WTC11 (cell line): ENCODE data around the gene ISLR.

Experiments used
- ATF6 ChIP-seq: sonication (generic); formaldehyde crosslinking; IDR thresholded peaks from 2 replicates; pipeline ENCODE4 v1.8.1; 2023; ENCODE audit warnings: mild to moderate bottlenecking, missing genetic modification reagents
- CTCF ChIP-seq: fragments of 200-600 bp; IDR thresholded peaks from 2 replicates; pipeline ENCODE4 v1.8.0; 2022; ENCODE audit warnings: antibody characterized with exemption
- FOXJ3 ChIP-seq: sonication (generic); formaldehyde crosslinking; IDR thresholded peaks from 2 replicates; pipeline ENCODE4 v1.9.0; 2021; ENCODE audit warnings: missing genetic modification reagents, mild to moderate bottlenecking, borderline replicate concordance
- JUN ChIP-seq: sonication (generic); formaldehyde crosslinking; IDR thresholded peaks from 2 replicates; pipeline ENCODE4 v1.8.0; 2023; ENCODE audit warnings: mild to moderate bottlenecking, missing genetic modification reagents
- NFE2L1 ChIP-seq: sonication (generic); formaldehyde crosslinking; IDR thresholded peaks from 2 replicates; pipeline ENCODE4 v1.8.1; 2023; ENCODE audit warnings: missing genetic modification reagents
- NFYB ChIP-seq: sonication (generic); formaldehyde crosslinking; conservative IDR thresholded peaks from 2 replicates; pipeline ENCODE4 v1.8.0; 2022; ENCODE audit warnings: low read depth, missing genetic modification reagents
- NR3C1 ChIP-seq: sonication (generic); formaldehyde crosslinking; conservative IDR thresholded peaks from 2 replicates; pipeline ENCODE4 v1.8.1; 2023; ENCODE audit warnings: low read depth, mild to moderate bottlenecking, missing genetic modification reagents
- TCF7 ChIP-seq: sonication (generic); formaldehyde crosslinking; IDR thresholded peaks from 2 replicates; pipeline ENCODE4 v1.8.0; 2022; ENCODE audit warnings: mild to moderate bottlenecking, low read depth, missing genetic modification reagents, moderate library complexity
- TEAD4 ChIP-seq: sonication (generic); formaldehyde crosslinking; IDR thresholded peaks from 2 replicates; pipeline ENCODE4 v1.8.0; 2022; ENCODE audit warnings: mild to moderate bottlenecking, missing genetic modification reagents
- ZBTB21 ChIP-seq: sonication (generic); formaldehyde crosslinking; IDR thresholded peaks from 2 replicates; pipeline ENCODE4 v1.8.1; 2023; ENCODE audit warnings: mild to moderate bottlenecking, missing genetic modification reagents, borderline replicate concordance
- ZNF138 ChIP-seq: sonication (generic); formaldehyde crosslinking; conservative IDR thresholded peaks from 2 replicates; pipeline ENCODE4 v1.8.1; 2022; ENCODE audit warnings: mild to moderate bottlenecking, moderate library complexity, missing genetic modification reagents
- ZNF423 ChIP-seq: fragments of 250-450 bp; sonication (Bioruptor Pico); IDR thresholded peaks from 2 replicates; pipeline ENCODE4 v2.1.2; 2022; ENCODE audit warnings: mild to moderate bottlenecking, moderate library complexity
- TF ChIP-seq, protein P1 (sequence below): fragments of 250-450 bp; sonication (Bioruptor Pico); IDR thresholded peaks from 2 replicates; pipeline ENCODE4 v1.9.0; 2021; ENCODE audit warnings: mild to moderate bottlenecking, borderline replicate concordance

DNA sequence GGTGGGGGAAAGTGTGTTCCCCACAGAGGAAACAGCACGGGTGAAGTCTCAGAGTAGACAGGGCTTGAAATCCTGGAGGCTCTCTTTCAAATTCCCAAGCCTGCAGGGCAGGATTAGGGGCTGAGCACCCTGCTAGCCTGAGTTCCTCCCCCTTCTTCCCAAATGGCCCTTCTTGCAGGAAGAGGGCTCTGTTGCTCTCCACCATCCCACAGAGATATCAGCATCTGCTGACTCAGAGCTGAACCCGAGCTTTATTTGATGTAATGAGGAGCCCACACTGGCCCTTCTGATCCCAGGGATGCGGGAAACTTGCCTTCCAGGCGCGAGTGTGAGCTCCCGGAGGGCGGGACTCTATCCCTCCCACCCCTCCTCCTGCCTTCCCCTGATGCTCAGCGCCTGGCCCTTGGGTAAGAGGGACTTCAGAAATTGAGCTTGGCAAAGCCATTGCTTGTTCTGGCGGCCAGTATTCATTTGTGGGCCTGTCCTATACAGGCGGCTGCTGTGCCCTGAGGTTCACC, 30.5 kb downstream of the ISLR start:
- no peak for TF ChIP-seq CTCF
- TF ChIP-seq ATF6 (CRISPR knock-in tag), result no peak
- no peak for TF ChIP-seq JUN
- TF ChIP-seq NR3C1 (CRISPR knock-in tag), result no peak
- TF ChIP-seq NFE2L1 (CRISPR knock-in tag), result no peak
- TF ChIP-seq ZNF138 (CRISPR knock-in tag), result no peak
- TF ChIP-seq, protein P1, sequence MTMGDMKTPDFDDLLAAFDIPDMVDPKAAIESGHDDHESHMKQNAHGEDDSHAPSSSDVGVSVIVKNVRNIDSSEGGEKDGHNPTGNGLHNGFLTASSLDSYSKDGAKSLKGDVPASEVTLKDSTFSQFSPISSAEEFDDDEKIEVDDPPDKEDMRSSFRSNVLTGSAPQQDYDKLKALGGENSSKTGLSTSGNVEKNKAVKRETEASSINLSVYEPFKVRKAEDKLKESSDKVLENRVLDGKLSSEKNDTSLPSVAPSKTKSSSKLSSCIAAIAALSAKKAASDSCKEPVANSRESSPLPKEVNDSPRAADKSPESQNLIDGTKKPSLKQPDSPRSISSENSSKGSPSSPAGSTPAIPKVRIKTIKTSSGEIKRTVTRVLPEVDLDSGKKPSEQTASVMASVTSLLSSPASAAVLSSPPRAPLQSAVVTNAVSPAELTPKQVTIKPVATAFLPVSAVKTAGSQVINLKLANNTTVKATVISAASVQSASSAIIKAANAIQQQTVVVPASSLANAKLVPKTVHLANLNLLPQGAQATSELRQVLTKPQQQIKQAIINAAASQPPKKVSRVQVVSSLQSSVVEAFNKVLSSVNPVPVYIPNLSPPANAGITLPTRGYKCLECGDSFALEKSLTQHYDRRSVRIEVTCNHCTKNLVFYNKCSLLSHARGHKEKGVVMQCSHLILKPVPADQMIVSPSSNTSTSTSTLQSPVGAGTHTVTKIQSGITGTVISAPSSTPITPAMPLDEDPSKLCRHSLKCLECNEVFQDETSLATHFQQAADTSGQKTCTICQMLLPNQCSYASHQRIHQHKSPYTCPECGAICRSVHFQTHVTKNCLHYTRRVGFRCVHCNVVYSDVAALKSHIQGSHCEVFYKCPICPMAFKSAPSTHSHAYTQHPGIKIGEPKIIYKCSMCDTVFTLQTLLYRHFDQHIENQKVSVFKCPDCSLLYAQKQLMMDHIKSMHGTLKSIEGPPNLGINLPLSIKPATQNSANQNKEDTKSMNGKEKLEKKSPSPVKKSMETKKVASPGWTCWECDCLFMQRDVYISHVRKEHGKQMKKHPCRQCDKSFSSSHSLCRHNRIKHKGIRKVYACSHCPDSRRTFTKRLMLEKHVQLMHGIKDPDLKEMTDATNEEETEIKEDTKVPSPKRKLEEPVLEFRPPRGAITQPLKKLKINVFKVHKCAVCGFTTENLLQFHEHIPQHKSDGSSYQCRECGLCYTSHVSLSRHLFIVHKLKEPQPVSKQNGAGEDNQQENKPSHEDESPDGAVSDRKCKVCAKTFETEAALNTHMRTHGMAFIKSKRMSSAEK (CRISPR knock-in tag), result no peak
- 0 out of 2 replicates have a peak, but pooled peaks have one; percentile 45 for TF ChIP-seq ZBTB21 (CRISPR knock-in tag)
- no peak for TF ChIP-seq TCF7 (CRISPR knock-in tag)
- TF ChIP-seq ZNF423 (CRISPR knock-in tag), result peak; percentile 23; the same call in 1 of the 2 replicates
- TF ChIP-seq FOXJ3 (CRISPR knock-in tag), result no peak
- no peak for TF ChIP-seq NFYB
- TF ChIP-seq TEAD4 (CRISPR knock-in tag), result no peak
